RWPE2 (cell line): Measurements from ENCODE around the gene ATP13A2.

Source experiments
- ATAC-seq: fragments of 200-7000 bp; cut with Tn5 transposase; 3 replicates; pipeline ENCODE4 v1.9.1; 2021; ENCODE audit warnings: low read depth
- DNase-seq: peaks from one replicate; pipeline ENCODE4 v3.0.0-alpha.2; 2020; ENCODE audit warnings: low spot score
- H3K27ac ChIP-seq: fragments of 450-650 bp; 2 replicates; pipeline ENCODE4 v1.5.1; 2017; ENCODE audit warnings: mild to moderate bottlenecking; ENCODE audit not compliant: poor library complexity, severe bottlenecking
- H3K27me3 ChIP-seq: fragments of 250-450 bp; sonication (Bioruptor Pico); 2 replicates; pipeline ENCODE4 v1.5.1; 2021; ENCODE audit warnings: mild to moderate bottlenecking, moderate library complexity; ENCODE audit not compliant: insufficient read depth, poor library complexity, severe bottlenecking
- H3K36me3 ChIP-seq: fragments of 250-450 bp; sonication (Bioruptor Pico); 2 replicates; pipeline ENCODE4 v1.5.1; 2020; ENCODE audit warnings: low read depth, mild to moderate bottlenecking, moderate library complexity
- H3K4me1 ChIP-seq: fragments of 250-450 bp; sonication (Bioruptor Pico); 2 replicates; pipeline ENCODE4 v1.5.1; 2021; ENCODE audit warnings: mild to moderate bottlenecking, moderate library complexity; ENCODE audit not compliant: insufficient read depth, poor library complexity, severe bottlenecking
- H3K4me3 ChIP-seq: fragments of 250-450 bp; sonication (Bioruptor Pico); 2 replicates; pipeline ENCODE4 v1.5.1; 2021; ENCODE audit warnings: mild to moderate bottlenecking, moderate library complexity; ENCODE audit not compliant: severe bottlenecking
- H3K9me3 ChIP-seq: fragments of 250-450 bp; sonication (Bioruptor Pico); 2 replicates; pipeline ENCODE4 v1.5.1; 2021; ENCODE audit warnings: mild to moderate bottlenecking, moderate library complexity; ENCODE audit not compliant: severe bottlenecking
- CTCF ChIP-seq: fragments of 450-650 bp; IDR thresholded peaks from one replicate; pipeline ENCODE4 v1.5.1; 2017; ENCODE audit warnings: mild to moderate bottlenecking, moderate library complexity; ENCODE audit not compliant: poor library complexity, severe bottlenecking

ATP13A2 gene

GRCh38 chr1:16979475-16980327 lies 32.0 kb downstream of the ATP13A2 start:
- no peak for ATAC-seq
- TF ChIP-seq CTCF, result no peak
- no peaks in the 10 kb centered on the region for H3K36me3 ChIP-seq
- no peaks in the 10 kb centered on the region for H3K9me3 ChIP-seq
- peaks cover 13% of the 10 kb centered on the region for H3K4me1 ChIP-seq
- H3K27ac ChIP-seq, result peak overlapping the region; percentile 73
- H3K4me3 ChIP-seq, result peak overlapping the region; percentile 38
- DNase-seq, result no peak
- H3K27me3 ChIP-seq, result no peaks in the 10 kb centered on the region

- H3K4me1 ChIP-seq, result peaks cover 10% of the 10 kb centered on the region
- no peak overlapping the region for H3K4me3 ChIP-seq
- H3K27me3 ChIP-seq, result no peaks in the 10 kb centered on the region
- H3K36me3 ChIP-seq, result no peaks in the 10 kb centered on the region
- no peak for TF ChIP-seq CTCF
- no peak for ATAC-seq
- peak; percentile 57 for DNase-seq
- H3K9me3 ChIP-seq, result no peaks in the 10 kb centered on the region
- H3K27ac ChIP-seq, result no peak overlapping the region
Measured at GRCh38 chr1:16978567-16979474, 32.9 kb downstream of the ATP13A2 start.

- no peak overlapping the region for H3K27ac ChIP-seq
- H3K36me3 ChIP-seq, result no peaks in the 10 kb centered on the region
- peaks cover 10% of the 10 kb centered on the region for H3K4me1 ChIP-seq
- no peak for TF ChIP-seq CTCF
- H3K27me3 ChIP-seq, result no peaks in the 10 kb centered on the region
- DNase-seq (no peak), ATAC-seq (no peak)
- H3K9me3 ChIP-seq, result no peaks in the 10 kb centered on the region
- H3K4me3 ChIP-seq, result no peak overlapping the region
Measured at GRCh38 chr1:16978139-16978538, 33.6 kb downstream of the ATP13A2 start.

GRCh38 chr1:16977377-16977776 lies 34.4 kb downstream of the ATP13A2 start:
- peaks cover 10% of the 10 kb centered on the region for H3K4me1 ChIP-seq
- DNase-seq, result no peak
- no peak overlapping the region for H3K4me3 ChIP-seq
- TF ChIP-seq CTCF, result no peak
- H3K27ac ChIP-seq, result no peak overlapping the region
- H3K27me3 ChIP-seq, result no peaks in the 10 kb centered on the region
- no peaks in the 10 kb centered on the region for H3K36me3 ChIP-seq
- H3K9me3 ChIP-seq, result no peaks in the 10 kb centered on the region
- no peak for ATAC-seq
